SK-N-SH (cell line): ENCODE results near the gene RPL37A.

Source experiments
- CTCF ChIP-seq: fragments of 200-600 bp; sonication (generic); IDR thresholded peaks from 2 replicates; pipeline ENCODE4 v1.6.1; 2017; ENCODE audit warnings: antibody characterized with exemption, mild to moderate bottlenecking, moderate library complexity
- NRF1 ChIP-seq: IDR thresholded peaks from 2 replicates; pipeline ENCODE4 v1.6.1; 2012; ENCODE audit warnings: low read depth, mild to moderate bottlenecking, low read length
- REST ChIP-seq: IDR thresholded peaks from 2 replicates; pipeline ENCODE4 v1.6.1; 2012; ENCODE audit warnings: mild to moderate bottlenecking, low read depth, low read length, moderate library complexity
- TAF1 ChIP-seq: IDR thresholded peaks from 2 replicates; pipeline ENCODE4 v1.6.1; 2012; ENCODE audit warnings: low read depth, mild to moderate bottlenecking, low read length, moderate library complexity, borderline replicate concordance
- TCF12 ChIP-seq: IDR thresholded peaks from 2 replicates; pipeline ENCODE4 v1.4.0; 2012
- USF2 ChIP-seq: fragments of 150-350 bp; IDR thresholded peaks from 2 replicates; pipeline ENCODE4 v1.6.1; 2017; ENCODE audit warnings: antibody characterized with exemption, low read length, low read depth, borderline replicate concordance
- YY1 ChIP-seq: IDR thresholded peaks from 2 replicates; pipeline ENCODE4 v1.4.0; 2012; ENCODE audit warnings: low read depth, mild to moderate bottlenecking

- TF ChIP-seq TAF1 = no peak
- no peak for TF ChIP-seq REST
- no peak for TF ChIP-seq TCF12
- no peak for TF ChIP-seq CTCF
- TF ChIP-seq NRF1 = no peak
- TF ChIP-seq USF2 = no peak
- TF ChIP-seq YY1 = no peak
Measured at GRCh38 chr2:216450346-216450745, 48.3 kb upstream of the RPL37A start.
